Fibroblast of upper back skin (primary cell): ENCODE results near the gene SLC16A1.
"Not testable (repeated sequence)": the region's sequence is repeated elsewhere in the genome, so short reads cannot be mapped to it uniquely, and the experiment has no call there.

Experiments
- DNase-seq: peaks from one replicate; pipeline ENCODE4 v3.0.0-alpha.2; 2013

Gene SLC16A1

GRCh38 chr1:112961072-112961471 lies 5.1 kb upstream of the SLC16A1 start:
- no peak for DNase-seq

GRCh38 chr1:112960384-112960783 lies 4.4 kb upstream of the SLC16A1 start:
- DNase-seq: no peak

- not testable (repeated sequence) for DNase-seq
Measured at GRCh38 chr1:112958236-112958635, 2.2 kb upstream of the SLC16A1 start.

- peak; percentile 91 for DNase-seq
Measured at GRCh38 chr1:112957133-112957812, 1.3 kb upstream of the SLC16A1 start.

GRCh38 chr1:112956544-112957132 lies 642 bp upstream of the SLC16A1 start:
- no peak for DNase-seq

GRCh38 chr1:112954945-112955772 lies 837 bp downstream of the SLC16A1 start:
- DNase-seq: peak; percentile 49

- no peak for DNase-seq
Measured at GRCh38 chr1:112954017-112954650, 1.9 kb downstream of the SLC16A1 start.

GRCh38 chr1:112950426-112950825 lies 5.6 kb downstream of the SLC16A1 start:
- no peak for DNase-seq

GRCh38 chr1:112946683-112947082 lies 9.3 kb downstream of the SLC16A1 start:
- DNase-seq: no peak

- DNase-seq: no peak
Measured at GRCh38 chr1:112939810-112940209, 16.2 kb downstream of the SLC16A1 start.

GRCh38 chr1:112938210-112938609 lies 17.8 kb downstream of the SLC16A1 start:
- DNase-seq: peak; percentile 26

- no peak for DNase-seq
Measured at GRCh38 chr1:112937495-112937894, 18.5 kb downstream of the SLC16A1 start.

GRCh38 chr1:112937070-112937469 lies 18.9 kb downstream of the SLC16A1 start:
- peak; percentile 50 for DNase-seq

- peak; percentile 85 for DNase-seq
Measured at GRCh38 chr1:112935461-112936111, 20.4 kb downstream of the SLC16A1 start.

- DNase-seq: no peak
Measured at GRCh38 chr1:112934577-112934976, 21.4 kb downstream of the SLC16A1 start.

- DNase-seq: no peak
Measured at GRCh38 chr1:112933820-112934571, 22.0 kb downstream of the SLC16A1 start.

GRCh38 chr1:112929979-112930378 lies 26.0 kb downstream of the SLC16A1 start:
- DNase-seq: no peak

- no peak for DNase-seq
Measured at GRCh38 chr1:112927462-112927990, 28.5 kb downstream of the SLC16A1 start.

GRCh38 chr1:112926858-112927257 lies 29.1 kb downstream of the SLC16A1 start:
- no peak for DNase-seq

- no peak for DNase-seq
Measured at GRCh38 chr1:112925015-112925414, 31.0 kb downstream of the SLC16A1 start.

GRCh38 chr1:112923959-112924349 lies 32.0 kb downstream of the SLC16A1 start:
- no peak for DNase-seq
